H1 (cell line): ENCODE data around the gene RAB3GAP2. TPM values are rescaled to one million over a fixed set of nuclear protein-coding genes. Genes with fewer than 3 reads are reported as not detected.

Experiments used
- CTCF ChIA-PET: fragments of 300-600 bp; sonication (Branson Sonifier 250); formaldehyde crosslinking; loops from one replicate; lab custom pipeline; 2021; ENCODE audit not compliant: partially characterized antibody; lab: Charles Lee
- POLR2A ChIA-PET: fragments of 300-600 bp; sonication (Branson Sonifier 250); formaldehyde crosslinking; loops from one replicate; lab custom pipeline; 2021; ENCODE audit warnings: inconsistent platforms; ENCODE audit not compliant: partially characterized antibody; lab: Charles Lee
- DNase-seq, 2 experiments: peaks; one replicate each; pipeline versions ENCODE4 v3.0.0 to v3.0.0-alpha.2; 2010 to 2022; ENCODE audit warnings: low spot score in 2 of 2, low read depth in 1 of 2, mixed read lengths in 1 of 2
- FAIRE-seq: peaks from 2 replicates; lab custom pipeline; 2011; peaks lifted over from hg19 to GRCh38; lab: Jason Lieb, UNC
- H2AFZ ChIP-seq: 2 replicates; pipeline ENCODE4 v1.8.1; 2012; ENCODE audit warnings: low read length, inconsistent platforms
- H2AK5ac ChIP-seq: 2 replicates; pipeline ENCODE4 v1.6.1; 2013; ENCODE audit warnings: low read depth, low read length
- H2BK120ac ChIP-seq: replicated peaks from 2 replicates; pipeline ENCODE3; 2013; ENCODE audit warnings: low read depth, low read length, inconsistent platforms
- H2BK12ac ChIP-seq: 2 replicates; pipeline ENCODE4 v1.6.1; 2013; ENCODE audit warnings: low read depth, low read length
- H2BK15ac ChIP-seq: 2 replicates; pipeline ENCODE4 v1.6.1; 2013; ENCODE audit warnings: low read length
- H2BK20ac ChIP-seq: 2 replicates; pipeline ENCODE4 v1.6.1; 2013; ENCODE audit warnings: low read length
- H2BK5ac ChIP-seq: 2 replicates; pipeline ENCODE4 v1.6.1; 2013; ENCODE audit warnings: low read depth, low read length
- H3K14ac ChIP-seq: 2 replicates; pipeline ENCODE4 v1.6.1; 2013; ENCODE audit warnings: inconsistent platforms; ENCODE audit not compliant: insufficient read length
- H3K18ac ChIP-seq: 2 replicates; pipeline ENCODE4 v1.6.1; 2013; ENCODE audit warnings: low read length; ENCODE audit errors: extremely low read depth
- H3K23ac ChIP-seq: 2 replicates; pipeline ENCODE4 v1.6.1; 2013; ENCODE audit warnings: inconsistent platforms; ENCODE audit not compliant: insufficient read length
- H3K23me2 ChIP-seq: 2 replicates; pipeline ENCODE4 v1.6.1; 2013; ENCODE audit warnings: low read depth, low read length
- H3K27ac ChIP-seq: 2 replicates; pipeline ENCODE4 v1.6.1; 2011; ENCODE audit warnings: low read depth, low read length, inconsistent platforms
- H3K27me3 ChIP-seq, 4 experiments: replicated peaks in 1 of 4; 1 replicate in 1 of 4; 2 replicates in 3 of 4; pipeline versions ENCODE4 v1.6.1 to v1.8.1; 2011 to 2013; ENCODE audit warnings: low read length in 3 of 4, mild to moderate bottlenecking in 3 of 4, inconsistent platforms in 2 of 4, mixed read lengths in 2 of 4, moderate library complexity in 1 of 4; ENCODE audit not compliant: control insufficient read depth in 3 of 4, insufficient read depth in 3 of 4; ENCODE audit errors: extremely low read depth in 1 of 4
- H3K36me3 ChIP-seq, 4 experiments: 2 replicates each; pipeline versions ENCODE4 v1.6.1 to v1.8.1; 2011 to 2013; ENCODE audit warnings: mild to moderate bottlenecking in 4 of 4, low read length in 3 of 4, moderate library complexity in 2 of 4, control low read depth in 1 of 4, inconsistent platforms in 1 of 4; ENCODE audit not compliant: insufficient read depth in 4 of 4, control insufficient read depth in 2 of 4
- H3K4ac ChIP-seq: replicated peaks from 2 replicates; pipeline ENCODE3; 2013; ENCODE audit warnings: low read length, low read depth, mixed read lengths, inconsistent platforms; ENCODE audit not compliant: insufficient read length
- H3K4me1 ChIP-seq, 4 experiments: replicated peaks in 1 of 4; 1 replicate in 1 of 4; 2 replicates in 3 of 4; pipeline versions ENCODE4 v1.6.1 to v1.8.1; 2011 to 2013; ENCODE audit warnings: low read length in 3 of 4, inconsistent platforms in 2 of 4, mixed read lengths in 1 of 4; ENCODE audit not compliant: insufficient read depth in 4 of 4, control insufficient read depth in 3 of 4
- H3K4me2 ChIP-seq, 2 experiments: 2 replicates each; pipeline versions ENCODE4 v1.6.1 to v1.8.1; 2011 to 2013; ENCODE audit warnings: low read depth in 2 of 2, low read length in 2 of 2, control low read depth in 1 of 2, inconsistent platforms in 1 of 2, mild to moderate bottlenecking in 1 of 2; ENCODE audit not compliant: insufficient read depth in 1 of 2
- H3K4me3 ChIP-seq, 4 experiments: fragments of 200-600, 300-600 bp in 1 of 4; sonication (generic), shearing (Covaris generic), sonication (Bioruptor Twin) in 1 of 4; 2 replicates each; pipeline versions ENCODE4 v1.5.1 to v1.8.1; 2011 to 2016; ENCODE audit warnings: low read length in 4 of 4, low read depth in 3 of 4, control low read depth in 2 of 4, inconsistent platforms in 2 of 4, mild to moderate bottlenecking in 2 of 4, mixed read lengths in 1 of 4, moderate library complexity in 1 of 4; ENCODE audit not compliant: insufficient read depth in 2 of 4; ENCODE audit errors: extremely low read depth in 1 of 4
- H3K56ac ChIP-seq: replicated peaks from 2 replicates; pipeline ENCODE3; 2013; ENCODE audit warnings: low read depth, mild to moderate bottlenecking, mixed read lengths, low read length, inconsistent platforms; ENCODE audit not compliant: insufficient read length
- H3K79me1 ChIP-seq: 2 replicates; pipeline ENCODE4 v1.6.1; 2013; ENCODE audit warnings: low read depth, low read length, control low read depth
- H3K79me2 ChIP-seq, 2 experiments: 2 replicates each; pipeline versions ENCODE4 v1.6.1 to v1.8.1; 2012 to 2013; ENCODE audit warnings: low read length in 2 of 2, mild to moderate bottlenecking in 2 of 2, inconsistent platforms in 1 of 2; ENCODE audit not compliant: insufficient read depth in 2 of 2, control insufficient read depth in 1 of 2
- H3K9ac ChIP-seq, 4 experiments: replicated peaks in 1 of 4; 1 replicate in 1 of 4; 2 replicates in 3 of 4; pipeline versions ENCODE4 v1.6.1 to v1.8.1; 2011 to 2013; ENCODE audit warnings: low read depth in 3 of 4, low read length in 3 of 4, control low read depth in 2 of 4, mild to moderate bottlenecking in 2 of 4, moderate library complexity in 2 of 4, inconsistent platforms in 1 of 4; ENCODE audit errors: extremely low read depth in 1 of 4
- H3K9me3 ChIP-seq, 2 experiments: 2 replicates each; pipeline versions ENCODE4 v1.6.1 to v1.8.1; 2012 to 2013; ENCODE audit warnings: mild to moderate bottlenecking in 2 of 2, moderate library complexity in 2 of 2, control low read depth in 1 of 2, inconsistent platforms in 1 of 2, low read depth in 1 of 2, low read length in 1 of 2, mixed read lengths in 1 of 2; ENCODE audit not compliant: insufficient read depth in 2 of 2
- H4K20me1 ChIP-seq, 2 experiments: replicated peaks in 1 of 2; 2 replicates each; pipeline versions ENCODE3 to v1.8.1; 2011 to 2013; ENCODE audit warnings: inconsistent platforms in 2 of 2, low read length in 2 of 2, mild to moderate bottlenecking in 1 of 2; ENCODE audit not compliant: insufficient read depth in 2 of 2, control insufficient read depth in 1 of 2
- H4K5ac ChIP-seq: 2 replicates; pipeline ENCODE4 v1.6.1; 2013; ENCODE audit warnings: low read length, low read depth, mixed read lengths, inconsistent platforms; ENCODE audit not compliant: insufficient read length
- H4K8ac ChIP-seq: 2 replicates; pipeline ENCODE4 v1.8.0; 2013; ENCODE audit warnings: mild to moderate bottlenecking, moderate library complexity, low read length, inconsistent platforms; ENCODE audit not compliant: insufficient read depth; ENCODE audit errors: extremely low read depth
- H4K91ac ChIP-seq: replicated peaks from 2 replicates; pipeline ENCODE3; 2013; ENCODE audit warnings: low read length, mixed read lengths, inconsistent platforms; ENCODE audit not compliant: insufficient read length
- ASH2L ChIP-seq: fragments of 200-600, 300-600 bp; sonication (generic); IDR thresholded peaks from one replicate; pipeline ENCODE4 v1.7.1; 2017; ENCODE audit warnings: low read length
- CTBP2 ChIP-seq: IDR thresholded peaks from 2 replicates; pipeline ENCODE4 v1.7.0; 2011; ENCODE audit warnings: borderline replicate concordance, mild to moderate bottlenecking, moderate library complexity, mixed read lengths, low read length; ENCODE audit not compliant: insufficient read depth, insufficient read length
- HDAC2 ChIP-seq, 2 experiments: fragments of 300-600 bp in 1 of 2; sonication (generic) in 1 of 2; IDR thresholded peaks; 2 replicates each; pipeline ENCODE4 v1.6.1; 2011 to 2012; ENCODE audit warnings: low read depth in 2 of 2, low read length in 2 of 2, mild to moderate bottlenecking in 2 of 2, moderate library complexity in 2 of 2, borderline replicate concordance in 1 of 2, inconsistent platforms in 1 of 2
- KDM5A ChIP-seq: fragments of 200-600 bp; IDR thresholded peaks from 2 replicates; pipeline ENCODE4 v1.7.1; 2012; ENCODE audit warnings: mild to moderate bottlenecking, low read length, inconsistent platforms, mixed read lengths
- NANOG ChIP-seq: IDR thresholded peaks from 2 replicates; pipeline ENCODE4 v1.6.1; 2011; ENCODE audit warnings: low read length, low read depth, mild to moderate bottlenecking, inconsistent platforms; ENCODE audit not compliant: insufficient read depth, poor library complexity, severe bottlenecking
- NRF1 ChIP-seq: IDR thresholded peaks from 2 replicates; pipeline ENCODE4 v1.6.1; 2011; ENCODE audit warnings: mild to moderate bottlenecking, low read depth, low read length, improper control_type of control experiment
- PHF8 ChIP-seq: fragments of 200-600 bp; sonication (generic); conservative IDR thresholded peaks from 2 replicates; pipeline ENCODE4 v1.7.1; 2012; ENCODE audit warnings: low read depth, mild to moderate bottlenecking, inconsistent platforms, low read length, moderate library complexity
- POLR2AphosphoS5 ChIP-seq: IDR thresholded peaks from 2 replicates; pipeline ENCODE4 v1.6.1; 2011; ENCODE audit warnings: low read depth, low read length
- RBBP5 ChIP-seq: IDR thresholded peaks from 2 replicates; pipeline ENCODE4 v1.7.1; 2012; ENCODE audit warnings: low read depth, mild to moderate bottlenecking, inconsistent platforms, low read length, moderate library complexity, borderline replicate concordance
- RFX5 ChIP-seq: IDR thresholded peaks from 2 replicates; pipeline ENCODE4 v1.6.1; 2011; ENCODE audit warnings: low read depth, low read length, improper control_type of control experiment, borderline replicate concordance
- SAP30 ChIP-seq: fragments of 300-600 bp; sonication (generic); IDR thresholded peaks from 2 replicates; pipeline ENCODE4 v1.7.1; 2012; ENCODE audit warnings: low read length, moderate library complexity, mild to moderate bottlenecking, inconsistent platforms; ENCODE audit not compliant: insufficient read depth, insufficient replicate concordance
- WGBS, 2 experiments: shearing (Covaris generic) in 1 of 2; methylation state at CpG; one replicate each; pipeline versions ENCODE4 v1.1.6 to v1.1.7; 2013 to 2015; ENCODE audit warnings: low lambda C conversion rate in 2 of 2, mixed read lengths in 2 of 2, inconsistent platforms in 1 of 2, low coverage in 1 of 2, missing lambda C conversion rate in 1 of 2; ENCODE audit not compliant: insufficient replicate concordance in 2 of 2, insufficient coverage in 1 of 2, insufficient read length in 1 of 2; ENCODE audit errors: extremely low coverage in 1 of 2, missing lambda C conversion rate in 1 of 2; 5-methylcytosine and 5-hydroxymethylcytosine counted together
- polyA plus RNA-seq, 7 experiments: library from polyadenylated mRNA; depleted of rRNA in 3 of 7; stranded (reverse) in 5 of 7; unstranded in 2 of 7; fragments of >200 nt in 5 of 7; fragments of 200-250 nt in 2 of 7; gene quantifications; 1 replicate in 5 of 7; 2 replicates in 1 of 7; 4 replicates in 1 of 7; pipeline versions ENCODE4 v1.2.1 to v1.2.3, GENCODE V29; 2011 to 2013; ENCODE audit warnings: missing spikeins in 2 of 7, mixed read lengths in 2 of 7
- total RNA-seq: library from RNA; stranded (reverse); fragmentation: NEBNext Ultra II Directional; extraction: Animal tissue kit (Norgen Biotek cat#: 25700); gene quantifications from 2 replicates; pipeline ENCODE4 v1.2.1, GENCODE V29; 2021

The RAB3GAP2 gene
- total and polyA plus RNA-seq, 2 of the 8 experiments (the other 6 are each of a cell fraction or from before 2014, with no cell fraction given), result 19.7 to 52.7 TPM

- Histone ChIP-seq H4K20me1 (no peaks in the 10 kb centered on the region), H3K27me3 (no peaks in the 10 kb centered on the region), H4K5ac (peak overlapping the region; percentile 12), H3K4ac (no peak overlapping the region), H2BK20ac (no peak overlapping the region), H3K14ac (peak overlapping the region; percentile 45), H3K9me3 (no peaks in the 10 kb centered on the region), H3K79me2 (no peaks in the 10 kb centered on the region), H3K4me1 (peaks cover 0 to 14% (median 4%) of the 10 kb centered on the region in 4 experiments; a peak in 5 of 7 replicates), H2AFZ (0 out of 2 replicates have a peak overlapping the region, but pooled peaks have one; percentile 10), H3K4me3 (no peak overlapping the region), H2BK15ac (0 out of 2 replicates have a peak overlapping the region, but pooled peaks have one; percentile 31), H2BK5ac (no peak overlapping the region), H3K27ac (no peak overlapping the region), H2BK120ac (no peak overlapping the region), H3K23me2 (no peaks in the 10 kb centered on the region), H4K8ac (no peak overlapping the region; the same call in 1 of the 2 replicates), H3K4me2 (no peak overlapping the region), H3K9ac (no peak overlapping the region), H3K18ac (no peak overlapping the region), H3K23ac (no peak overlapping the region), H2AK5ac (no peak overlapping the region), H3K79me1 (no peaks in the 10 kb centered on the region), H4K91ac (no peak overlapping the region), H2BK12ac (0 out of 2 replicates have a peak overlapping the region, but pooled peaks have one; percentile 3), H3K36me3 (0 out of 8 replicates have a peak, but pooled peaks cover 0 to 2% (median 0%) of the 10 kb centered on the region in 4 experiments), H3K56ac (no peak overlapping the region)
- POLR2A ChIA-PET, result interaction anchor here (1.2 to 1.6 kb wide), 2 partner anchors 41 to 450 kb away, joined by 3 to 4 read pairs; partner anchors contain the start of gene MTARC2
- WGBS, 2 experiments, result 92% methylated on average over 9 of the region's 9 CpGs; no CpG with 5 or more reads in 1 of the 2 experiments
- no peak for DNase-seq
- no peak for FAIRE-seq
- CTCF ChIA-PET, result interaction anchor here (0.6 to 11.8 kb wide), 22 partner anchors 9 to 391 kb away, joined by 3 to 168 read pairs (median 4); no protein-coding TSS in a partner anchor
- TF ChIP-seq CTBP2 (no peak), RFX5 (no peak), ASH2L (no peak), PHF8 (no peak), POLR2AphosphoS5 (no peak), SAP30 (no peak), HDAC2 (IDR thresholded peaks at IDR 0.05; ENCODE audit: borderline replicate concordance in 1 of 2, low read depth in 2 of 2, low read length in 2 of 2) (no peak), NANOG (no peak), KDM5A (no peak), RBBP5 (no peak), NRF1 (no peak)
Measured at GRCh38 chr1:220298470-220299205, 26.4 kb upstream of the RAB3GAP2 start.
